Duodenal mucosa (tissue), 2 donors: Measurements from ENCODE around the gene NPHP4.

ENCODE experiments used
- H3K27ac ChIP-seq: one replicate; pipeline ENCODE4 v1.7.0; 2013; ENCODE audit warnings: low read depth, low read length
- H3K27me3 ChIP-seq, 2 donors: one replicate each; pipeline ENCODE4 v1.7.0; 2013; ENCODE audit warnings: low read length in 2 of 2, control low read depth in 1 of 2; ENCODE audit not compliant: insufficient read depth in 2 of 2, control insufficient read depth in 1 of 2
- H3K36me3 ChIP-seq, 2 donors: one replicate each; pipeline ENCODE4 v1.7.0; 2013; ENCODE audit warnings: low read length in 2 of 2, control low read depth in 1 of 2; ENCODE audit not compliant: insufficient read depth in 2 of 2, control insufficient read depth in 1 of 2
- H3K4me1 ChIP-seq, 2 donors: one replicate each; pipeline ENCODE4 v1.7.0; 2013; ENCODE audit warnings: low read length in 2 of 2, control low read depth in 1 of 2; ENCODE audit not compliant: insufficient read depth in 2 of 2, control insufficient read depth in 1 of 2
- H3K4me3 ChIP-seq, 2 donors: one replicate each; pipeline ENCODE4 v1.7.0; 2013; ENCODE audit warnings: low read length in 2 of 2, low read depth in 1 of 2
- H3K9ac ChIP-seq, 2 donors: one replicate each; pipeline ENCODE4 v1.7.0; 2013; ENCODE audit warnings: low read length in 2 of 2, low read depth in 1 of 2
- H3K9me3 ChIP-seq, 2 donors: one replicate each; pipeline ENCODE4 v1.7.0; 2013; ENCODE audit warnings: low read length in 2 of 2, control low read depth in 1 of 2; ENCODE audit not compliant: control insufficient read depth in 1 of 2

Gene NPHP4

GRCh38 chr1:5950201-5950895 lies 41.9 kb downstream of the NPHP4 start:
- Histone ChIP-seq H3K36me3 (peaks cover 0 to 26% of the 10 kb centered on the region in 2 donors), H3K4me3 (no peak overlapping the region), H3K27ac (no peak overlapping the region), H3K4me1 (no peaks in the 10 kb centered on the region), H3K9me3 (no peaks in the 10 kb centered on the region), H3K9ac (no peak overlapping the region), H3K27me3 (no peaks in the 10 kb centered on the region)

- Histone ChIP-seq H3K9ac (no peak overlapping the region), H3K9me3 (no peaks in the 10 kb centered on the region), H3K27ac (no peak overlapping the region), H3K27me3 (no peaks in the 10 kb centered on the region), H3K4me1 (no peaks in the 10 kb centered on the region), H3K36me3 (peaks cover 0 to 24% of the 10 kb centered on the region in 2 donors), H3K4me3 (no peak overlapping the region)
Observed at GRCh38 chr1:5949761-5950100, 42.5 kb downstream of the NPHP4 start.

DNA sequence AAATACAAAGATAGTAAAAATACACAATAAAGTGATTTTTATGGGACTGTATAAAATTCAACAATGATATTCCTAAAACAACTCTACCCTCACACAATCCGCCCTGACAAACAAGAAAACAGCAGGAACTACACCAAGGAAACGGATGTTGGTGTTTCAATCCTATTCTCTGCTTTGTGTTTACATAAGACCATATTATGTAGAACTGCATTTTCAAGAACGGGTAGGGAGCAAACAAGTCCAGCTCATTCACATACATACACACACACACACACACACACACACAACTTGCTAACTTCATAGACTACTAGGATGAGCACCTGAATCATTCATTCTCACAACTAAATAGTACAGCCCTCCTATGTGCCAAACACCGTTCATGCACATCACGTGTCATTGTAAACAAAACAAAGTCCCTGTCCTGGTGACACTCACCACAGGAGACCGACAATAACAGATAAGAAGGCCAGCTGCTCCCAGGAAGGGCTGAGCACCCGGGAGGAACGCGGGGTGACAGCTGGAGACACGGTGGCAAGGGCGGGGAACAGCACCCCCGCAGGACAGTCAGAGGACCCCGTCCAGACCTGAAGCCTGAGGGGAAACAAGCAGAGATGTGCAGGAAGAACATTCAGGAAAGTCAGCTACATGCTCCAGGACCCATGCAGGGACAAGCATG lies 43.0 kb downstream of the NPHP4 start:
- no peaks in the 10 kb centered on the region for H3K4me1 ChIP-seq
- H3K27ac ChIP-seq, result no peak overlapping the region
- H3K27me3 ChIP-seq, result no peaks in the 10 kb centered on the region
- peaks cover 0 to 24% of the 10 kb centered on the region in 2 donors for H3K36me3 ChIP-seq
- H3K9ac ChIP-seq, result no peak overlapping the region
- no peak overlapping the region for H3K4me3 ChIP-seq
- H3K9me3 ChIP-seq, result no peaks in the 10 kb centered on the region

GRCh38 chr1:5948681-5949005 lies 43.6 kb downstream of the NPHP4 start:
- Histone ChIP-seq H3K9me3 (no peaks in the 10 kb centered on the region), H3K4me1 (no peaks in the 10 kb centered on the region), H3K27me3 (no peaks in the 10 kb centered on the region), H3K9ac (no peak overlapping the region), H3K4me3 (no peak overlapping the region), H3K36me3 (peaks cover 0 to 24% of the 10 kb centered on the region in 2 donors), H3K27ac (no peak overlapping the region)

- peaks cover 0 to 24% of the 10 kb centered on the region in 2 donors for H3K36me3 ChIP-seq
- no peaks in the 10 kb centered on the region for H3K27me3 ChIP-seq
- H3K4me1 ChIP-seq, result no peaks in the 10 kb centered on the region
- H3K4me3 ChIP-seq, result no peak overlapping the region
- H3K9me3 ChIP-seq, result no peaks in the 10 kb centered on the region
- H3K27ac ChIP-seq, result no peak overlapping the region
- no peak overlapping the region for H3K9ac ChIP-seq
Observed at GRCh38 chr1:5947978-5948680, 44.1 kb downstream of the NPHP4 start.

DNA sequence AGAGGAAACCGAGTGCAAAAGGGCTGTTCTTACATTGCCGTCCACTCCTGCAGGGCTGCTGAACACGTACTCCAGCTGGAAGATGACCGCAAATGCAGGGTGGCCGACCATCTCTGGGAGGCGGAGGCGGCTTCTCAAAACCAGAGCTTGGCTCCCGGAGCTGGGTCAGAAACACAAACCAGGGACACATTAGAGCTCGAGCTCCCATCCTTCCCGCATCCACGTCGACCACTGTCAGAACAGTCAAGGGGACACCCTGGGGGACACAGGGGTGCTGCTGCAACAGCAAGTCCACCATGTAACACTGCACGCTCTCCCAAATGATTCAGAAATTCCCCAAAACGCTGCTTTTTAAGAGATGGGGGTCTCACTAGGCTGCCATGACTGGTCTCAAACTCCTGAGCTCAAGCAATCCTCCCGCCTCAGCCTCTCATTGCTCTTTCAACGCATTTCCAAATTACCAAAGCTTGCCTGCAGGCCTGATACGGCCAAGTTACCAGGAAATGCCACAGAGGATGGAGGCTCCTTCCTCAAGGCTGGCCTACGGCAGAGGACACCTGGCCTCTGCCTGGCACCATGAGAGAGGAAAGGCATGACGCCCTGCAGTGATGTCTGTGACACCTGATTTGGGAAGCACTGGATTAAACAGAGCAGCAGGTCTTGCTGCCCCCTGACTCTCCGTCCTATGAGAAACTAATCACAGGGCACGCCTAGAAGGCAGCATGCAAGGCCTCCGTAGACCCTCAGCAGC lies 45.0 kb downstream of the NPHP4 start:
- Histone ChIP-seq H3K9me3 (no peaks in the 10 kb centered on the region), H3K4me3 (no peak overlapping the region), H3K27ac (no peak overlapping the region), H3K36me3 (peaks cover 0 to 24% of the 10 kb centered on the region in 2 donors), H3K27me3 (no peaks in the 10 kb centered on the region), H3K9ac (no peak overlapping the region), H3K4me1 (no peaks in the 10 kb centered on the region)

- H3K27me3 ChIP-seq, result no peaks in the 10 kb centered on the region
- H3K4me3 ChIP-seq, result no peak overlapping the region
- no peaks in the 10 kb centered on the region for H3K4me1 ChIP-seq
- H3K36me3 ChIP-seq, result peaks cover 0 to 19% of the 10 kb centered on the region in 2 donors
- no peaks in the 10 kb centered on the region for H3K9me3 ChIP-seq
- H3K9ac ChIP-seq, result no peak overlapping the region
- H3K27ac ChIP-seq, result no peak overlapping the region
Observed at GRCh38 chr1:5945445-5945844, 46.8 kb downstream of the NPHP4 start.

- Histone ChIP-seq H3K36me3 (peaks cover 0 to 19% of the 10 kb centered on the region in 2 donors), H3K4me3 (no peak overlapping the region), H3K27me3 (no peaks in the 10 kb centered on the region), H3K9me3 (no peaks in the 10 kb centered on the region), H3K9ac (no peak overlapping the region), H3K27ac (no peak overlapping the region), H3K4me1 (no peaks in the 10 kb centered on the region)
Observed at GRCh38 chr1:5944843-5945167, 47.4 kb downstream of the NPHP4 start.

DNA sequence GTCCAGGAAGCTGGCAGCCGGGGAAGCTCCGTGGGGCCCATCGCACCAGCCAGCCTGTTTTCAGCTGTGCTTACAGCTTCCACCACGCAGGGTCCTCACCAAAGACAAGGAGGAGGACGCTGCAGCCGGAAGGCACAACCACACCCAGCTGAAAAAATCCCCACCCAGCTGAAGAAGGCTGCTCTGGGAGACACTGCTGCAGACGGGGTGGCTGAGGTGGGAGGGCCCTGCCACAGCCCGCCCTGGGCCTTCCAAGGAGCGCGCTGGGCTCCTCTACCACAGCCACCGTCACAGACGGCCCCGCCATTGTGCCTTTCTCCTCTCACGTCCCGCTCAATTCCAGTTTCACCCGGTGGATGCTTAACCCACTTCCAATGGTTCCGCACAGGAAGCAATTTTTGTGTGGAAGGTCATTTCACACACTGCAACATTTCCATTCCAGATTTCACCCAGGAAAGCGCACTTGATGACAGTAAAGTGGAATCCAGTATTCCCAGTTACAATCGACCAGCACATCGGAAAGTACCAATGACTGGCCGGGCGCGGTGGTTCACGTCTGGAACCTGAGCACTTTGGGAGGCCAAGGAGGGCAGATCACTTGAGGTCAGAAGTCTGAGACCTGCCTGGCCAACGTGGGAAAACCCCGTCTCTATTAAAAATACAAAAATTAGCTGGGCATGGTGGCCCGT lies 47.9 kb downstream of the NPHP4 start:
- Histone ChIP-seq H3K4me3 (no peak overlapping the region), H3K9ac (no peak overlapping the region), H3K27me3 (no peaks in the 10 kb centered on the region), H3K36me3 (peaks cover 0 to 19% of the 10 kb centered on the region in 2 donors), H3K4me1 (no peaks in the 10 kb centered on the region), H3K9me3 (no peaks in the 10 kb centered on the region), H3K27ac (no peak overlapping the region)
